K562 (cell line): ENCODE measurements around the gene ALG12. TPM values are rescaled to one million over a fixed set of nuclear protein-coding genes. Genes with fewer than 3 reads are reported as not detected.

Source experiments
- ATAC-seq: fragments of 200-7000 bp; cut with Tn5 transposase; 3 replicates; pipeline ENCODE4 v1.9.1; 2020; ENCODE audit warnings: moderate library complexity
- BruUV-seq: library from RNA; stranded (reverse); fragments of 400-500 nt; replicated peaks from 2 replicates; lab custom pipeline; 2021; lab: Mats Ljungman, UMichigan
- CTCF ChIA-PET: fragments of 300-600 bp; formaldehyde crosslinking; extraction: SDS; loops from one replicate; lab custom pipeline; 2021; ENCODE audit warnings: low intra/inter-chr PET ratio; lab: Yijun Ruan, JAX
- POLR2A ChIA-PET: fragments of 300-600, 350-650 bp; sonication (Branson Sonifier 250); formaldehyde crosslinking; extraction: SDS; loops from one replicate; lab custom pipeline; 2021; ENCODE audit warnings: antibody characterized with exemption, inconsistent platforms; lab: Yijun Ruan, JAX
- DNase-seq, 4 experiments: peaks; one replicate each; pipeline versions ENCODE4 v3.0.0 to v3.0.0-alpha.2; 2011 to 2018; ENCODE audit warnings: low spot score in 3 of 4, mixed read lengths in 3 of 4; ENCODE audit errors: extremely low read depth in 1 of 4
- FAIRE-seq: peaks from 2 replicates; lab custom pipeline; 2011; peaks lifted over from hg19 to GRCh38; lab: Jason Lieb, UNC
- H2AFZ ChIP-seq: 2 replicates; pipeline ENCODE4 v1.6.0; 2011; ENCODE audit warnings: low read depth, low read length, control low read depth, inconsistent platforms
- H3K27ac ChIP-seq: fragments of 200-600 bp; 3 replicates; pipeline ENCODE4 v1.8.0; 2011; ENCODE audit warnings: low read depth, mild to moderate bottlenecking, control low read depth, inconsistent platforms, low read length, moderate library complexity, mixed read lengths; ENCODE audit errors: extremely low read depth
- H3K27me3 ChIP-seq, 2 experiments: fragments of 300-600 bp in 1 of 2; 2 replicates in 1 of 2; 3 replicates in 1 of 2; pipeline versions ENCODE4 v1.6.0 to v1.8.0; 2011; ENCODE audit warnings: inconsistent platforms in 2 of 2, low read length in 2 of 2, mild to moderate bottlenecking in 1 of 2, mixed read lengths in 1 of 2, moderate library complexity in 1 of 2; ENCODE audit not compliant: control insufficient read depth in 2 of 2, insufficient read depth in 2 of 2
- H3K36me3 ChIP-seq: fragments of 300-600 bp; 3 replicates; pipeline ENCODE4 v1.8.0; 2011; ENCODE audit warnings: mild to moderate bottlenecking, low read length, inconsistent platforms; ENCODE audit not compliant: control insufficient read depth, insufficient read depth
- H3K4me1 ChIP-seq, 2 experiments: fragments of 200-600 bp in 1 of 2; replicated peaks in 1 of 2; 2 replicates in 1 of 2; 3 replicates in 1 of 2; pipeline versions ENCODE4 v1.5.1 to v1.8.0; 2011; ENCODE audit warnings: inconsistent platforms in 2 of 2, low read length in 2 of 2, mild to moderate bottlenecking in 1 of 2, mixed read lengths in 1 of 2, moderate library complexity in 1 of 2; ENCODE audit not compliant: control insufficient read depth in 2 of 2, insufficient read depth in 2 of 2
- H3K4me2 ChIP-seq: 2 replicates; pipeline ENCODE4 v1.6.1; 2011; ENCODE audit warnings: low read length, control low read depth, inconsistent platforms, mixed read lengths; ENCODE audit not compliant: insufficient read depth
- H3K4me3 ChIP-seq: fragments of 200-600 bp; sonication (generic), shearing (Covaris generic); 2 replicates; pipeline ENCODE4 v1.5.1; 2016; ENCODE audit warnings: control low read depth, inconsistent platforms
- H3K79me2 ChIP-seq: fragments of 200-600 bp; 3 replicates; pipeline ENCODE4 v1.8.0; 2011; ENCODE audit warnings: low read length, inconsistent platforms; ENCODE audit not compliant: control insufficient read depth, insufficient read depth
- H3K9ac ChIP-seq, 2 experiments: 2 replicates each; pipeline versions ENCODE4 v1.6.0 to v1.6.1; 2011; ENCODE audit warnings: low read depth in 2 of 2, low read length in 2 of 2, control low read depth in 1 of 2, inconsistent platforms in 1 of 2, mild to moderate bottlenecking in 1 of 2, mixed read lengths in 1 of 2; ENCODE audit not compliant: insufficient read depth in 1 of 2
- H3K9me1 ChIP-seq: one replicate; pipeline ENCODE4 v1.6.0; 2011; ENCODE audit warnings: inconsistent platforms, mild to moderate bottlenecking, low read length, moderate library complexity; ENCODE audit not compliant: control insufficient read depth, insufficient read depth
- H3K9me3 ChIP-seq: replicated peaks from 2 replicates; pipeline ENCODE4 v1.5.1; 2011; ENCODE audit warnings: low read depth, low read length, inconsistent platforms; ENCODE audit not compliant: control insufficient read depth, insufficient read depth
- H4K20me1 ChIP-seq: replicated peaks from 2 replicates; pipeline ENCODE4 v1.6.1; 2011; ENCODE audit warnings: low read length, inconsistent platforms, mixed read lengths; ENCODE audit not compliant: control insufficient read depth, insufficient read depth
- KHSRP ChIP-seq: fragments of 450-650 bp; IDR thresholded peaks from 2 replicates; pipeline ENCODE4 v1.6.1; 2017
- MCM3 ChIP-seq: fragments of 450-650 bp; IDR thresholded peaks from 2 replicates; pipeline ENCODE4 v1.6.1; 2016
- MCM5 ChIP-seq: fragments of 450-650 bp; IDR thresholded peaks from 2 replicates; pipeline ENCODE4 v1.6.1; 2016; ENCODE audit warnings: low read depth
- MECOM ChIP-seq: fragments of 250-450 bp; sonication (Bioruptor Pico); IDR thresholded peaks from 2 replicates; pipeline ENCODE4 v1.8.0; 2022; ENCODE audit warnings: inconsistent platforms
- NCOA4 ChIP-seq: fragments of 450-650 bp; IDR thresholded peaks from 2 replicates; pipeline ENCODE4 v1.6.1; 2018; ENCODE audit warnings: mild to moderate bottlenecking; ENCODE audit not compliant: partially characterized antibody
- POLR2AphosphoS2 ChIP-seq: IDR thresholded peaks from 2 replicates; pipeline ENCODE4 v1.6.1; 2012; ENCODE audit warnings: low read length, improper control_type of control experiment
- PTBP1 ChIP-seq: fragments of 200-400 bp; formaldehyde crosslinking; IDR thresholded peaks from 2 replicates; pipeline ENCODE4 v1.6.1; 2017; ENCODE audit warnings: low read depth, low read length
- PTTG1 ChIP-seq: fragments of 450-650 bp; IDR thresholded peaks from 2 replicates; pipeline ENCODE4 v1.6.1; 2016; ENCODE audit warnings: low read depth, mild to moderate bottlenecking, missing genetic modification characterization, missing compliant biosample characterization
- RREB1 ChIP-seq: fragments of 250-450 bp; sonication (Bioruptor Pico); IDR thresholded peaks from 2 replicates; pipeline ENCODE4 v1.4.0; 2020
- SIN3A ChIP-seq, 2 experiments: fragments of 150-350 bp in 1 of 2; IDR thresholded peaks; 2 replicates each; pipeline ENCODE4 v1.6.1; 2011 to 2016; ENCODE audit warnings: borderline replicate concordance in 2 of 2, low read depth in 2 of 2, low read length in 2 of 2, mild to moderate bottlenecking in 2 of 2, moderate library complexity in 2 of 2; ENCODE audit not compliant: control insufficient read depth in 1 of 2
- SREBF1 ChIP-seq: fragments of 150-350 bp; IDR thresholded peaks from 2 replicates; pipeline ENCODE4 v1.6.1; 2014; ENCODE audit warnings: antibody characterized with exemption, low read depth, low read length, borderline replicate concordance
- XRCC5 ChIP-seq: fragments of 200-400 bp; formaldehyde crosslinking; IDR thresholded peaks from 2 replicates; pipeline ENCODE4 v1.6.1; 2017; ENCODE audit warnings: low read depth, mild to moderate bottlenecking, low read length
- ZBTB17 ChIP-seq: fragments of 450-650 bp; formaldehyde crosslinking; IDR thresholded peaks from 2 replicates; pipeline ENCODE4 v1.4.0; 2020; ENCODE audit warnings: mild to moderate bottlenecking
- ZNF717 ChIP-seq: fragments of 250-450 bp; sonication (Bioruptor Pico); IDR thresholded peaks from 2 replicates; pipeline ENCODE4 v1.5.0; 2021
- WGBS: fragments of 100-300 bp; shearing (Covaris generic); methylation state at CpG from one replicate; pipeline ENCODE4 v1.1.6; 2016; ENCODE audit warnings: low coverage, mixed read lengths; ENCODE audit not compliant: insufficient coverage; ENCODE audit errors: missing lambda C conversion rate; 5-methylcytosine and 5-hydroxymethylcytosine counted together
- in situ Hi-C: fragments of 300-500 bp; cut with MboI; formaldehyde crosslinking; loops from 4 replicates; pipeline ENCODE4 v1.15.0; 2018; ENCODE audit warnings: inconsistent platforms, mixed read lengths
- intact Hi-C: fragments of 100-400 bp; cut with micrococcal nuclease; formaldehyde crosslinking; loops from 2 replicates; pipeline ENCODE4 v1.14.2; 2022
- polyA plus RNA-seq, 8 experiments: library from polyadenylated mRNA; depleted of rRNA in 4 of 8; stranded (reverse) in 5 of 8; unstranded in 3 of 8; fragments of >200 nt; fragmentation: Nextera tagmentation in 2 of 8; fragmentation: Illumina TruSeq in 1 of 8; extraction: Ambion mirVana in 2 of 8; extraction: Trizol in 1 of 8; gene quantifications; 2 replicates each; pipeline versions ENCODE4 v1.2.1 to v1.2.3, GENCODE V29; 2011 to 2014; ENCODE audit warnings: inconsistent platforms in 1 of 8, missing spikeins in 1 of 8
- total RNA-seq, 7 experiments: library from RNA; depleted of rRNA in 6 of 7; stranded (reverse); fragments of >200 nt in 6 of 7; fragmentation: Illumina TruSeq in 2 of 7; extraction: Trizol in 2 of 7; gene quantifications; 2 replicates each; pipeline versions ENCODE4 v1.2.1 to v1.2.3, GENCODE V29; 2011 to 2021; ENCODE audit warnings: low replicate concordance in 1 of 7
- TF ChIP-seq, protein P1 (sequence below): fragments of 250-450 bp; sonication (Bioruptor Pico); IDR thresholded peaks from 2 replicates; pipeline ENCODE4 v1.8.0; 2022; ENCODE audit warnings: moderate library complexity, mild to moderate bottlenecking, inconsistent platforms

The ALG12 gene
- total and polyA plus RNA-seq, 9 of the 15 experiments (the other 6 are each of a cell fraction or from before 2014, with no cell fraction given): 0.20 to 8.5 (median 3.4) TPM

GRCh38 chr22:49941507-49942316 lies 23.5 kb upstream of the ALG12 start:
- Histone ChIP-seq H3K4me3 (no peak overlapping the region), H3K4me1 (peaks cover 11 to 66% of the 10 kb centered on the region in 2 experiments; a peak in 4 of 5 replicates), H3K9me3 (no peaks in the 10 kb centered on the region), H3K79me2 (no peaks in the 10 kb centered on the region), H3K4me2 (no peak overlapping the region), H2AFZ (no peak overlapping the region), H3K9me1 (no peaks in the 10 kb centered on the region), H3K27ac (no peak overlapping the region), H3K27me3 (no peaks in the 10 kb centered on the region), H4K20me1 (no peaks in the 10 kb centered on the region), H3K9ac (no peak overlapping the region; a peak in 1 of 4 replicates), H3K36me3 (no peaks in the 10 kb centered on the region)
- CTCF ChIA-PET: no interaction called here
- FAIRE-seq: no peak
- POLR2A ChIA-PET: interaction anchor here (0.6 kb wide), 1 partner anchor 476 kb away, joined by 3 read pairs; no protein-coding TSS in a partner anchor
- WGBS: 79% methylated on average over 10 of the region's 17 CpGs
- BruUV-seq: no TSS peak
- no peak for ATAC-seq
- no peak for DNase-seq
- in situ Hi-C loops: no loop called here
- intact Hi-C loops: no loop called here
- TF ChIP-seq NCOA4: no peak
- TF ChIP-seq XRCC5: no peak
- no peak for TF ChIP-seq RREB1 (CRISPR knock-in tag)
- TF ChIP-seq SREBF1: no peak
- no peak for TF ChIP-seq MCM5
- no peak for TF ChIP-seq KHSRP
- TF ChIP-seq PTTG1 (tag): no peak
- TF ChIP-seq ZNF717: no peak
- TF ChIP-seq POLR2AphosphoS2: no peak
- no peak for TF ChIP-seq SIN3A (IDR thresholded peaks at IDR 0.05; ENCODE audit: borderline replicate concordance in 2 of 2, control insufficient read depth in 1 of 2, low read depth in 2 of 2, low read length in 2 of 2)
- TF ChIP-seq, protein P1, sequence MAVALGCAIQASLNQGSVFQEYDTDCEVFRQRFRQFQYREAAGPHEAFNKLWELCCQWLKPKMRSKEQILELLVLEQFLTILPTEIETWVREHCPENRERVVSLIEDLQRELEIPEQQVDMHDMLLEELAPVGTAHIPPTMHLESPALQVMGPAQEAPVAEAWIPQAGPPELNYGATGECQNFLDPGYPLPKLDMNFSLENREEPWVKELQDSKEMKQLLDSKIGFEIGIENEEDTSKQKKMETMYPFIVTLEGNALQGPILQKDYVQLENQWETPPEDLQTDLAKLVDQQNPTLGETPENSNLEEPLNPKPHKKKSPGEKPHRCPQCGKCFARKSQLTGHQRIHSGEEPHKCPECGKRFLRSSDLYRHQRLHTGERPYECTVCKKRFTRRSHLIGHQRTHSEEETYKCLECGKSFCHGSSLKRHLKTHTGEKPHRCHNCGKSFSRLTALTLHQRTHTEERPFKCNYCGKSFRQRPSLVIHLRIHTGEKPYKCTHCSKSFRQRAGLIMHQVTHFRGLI (CRISPR knock-in tag): no peak
- TF ChIP-seq PTBP1: no peak
- TF ChIP-seq MECOM (CRISPR knock-in tag): no peak
- TF ChIP-seq ZBTB17 (CRISPR knock-in tag): no peak
- TF ChIP-seq MCM3: no peak
